Right lobe of liver (tissue), 4 donors: Measurements from ENCODE around the gene PPRC1.

Experiments used
- CTCF ChIP-seq, 4 donors: fragments of 200-600 bp in 3 of 4; fragments of 450-650 bp in 1 of 4; IDR thresholded peaks; one replicate each; pipeline versions ENCODE4 v1.5.1 to v1.8.0; 2016 to 2022; ENCODE audit warnings: antibody characterized with exemption in 4 of 4, mild to moderate bottlenecking in 2 of 4
- POLR2A ChIP-seq: fragments of 450-650 bp; IDR thresholded peaks from one replicate; pipeline ENCODE4 v1.6.1; 2017; ENCODE audit warnings: antibody characterized with exemption, mild to moderate bottlenecking
- donor health status: DM: no; HTN: no; CAD: no.
- donor health status: DM: no; HTN: no; CAD: no.
- donor health status: DM: no; HTN: yes; CAD: no.

- no peak for TF ChIP-seq CTCF (IDR thresholded peaks at IDR 0.05)
- no peak for TF ChIP-seq POLR2A
These were observed 10.4 kb upstream of the PPRC1 start for GRCh38 chr10:102122450-102122849.
